GM12873 (cell line): ENCODE data around the gene GPR25.

ENCODE experiments used
- CTCF ChIP-seq: IDR thresholded peaks from 2 replicates; pipeline ENCODE4 v1.5.1; 2012; ENCODE audit warnings: low read depth, mild to moderate bottlenecking, moderate library complexity, low read length, control low read depth; ENCODE audit not compliant: insufficient read depth; ENCODE audit errors: missing control alignments

GPR25 gene

DNA sequence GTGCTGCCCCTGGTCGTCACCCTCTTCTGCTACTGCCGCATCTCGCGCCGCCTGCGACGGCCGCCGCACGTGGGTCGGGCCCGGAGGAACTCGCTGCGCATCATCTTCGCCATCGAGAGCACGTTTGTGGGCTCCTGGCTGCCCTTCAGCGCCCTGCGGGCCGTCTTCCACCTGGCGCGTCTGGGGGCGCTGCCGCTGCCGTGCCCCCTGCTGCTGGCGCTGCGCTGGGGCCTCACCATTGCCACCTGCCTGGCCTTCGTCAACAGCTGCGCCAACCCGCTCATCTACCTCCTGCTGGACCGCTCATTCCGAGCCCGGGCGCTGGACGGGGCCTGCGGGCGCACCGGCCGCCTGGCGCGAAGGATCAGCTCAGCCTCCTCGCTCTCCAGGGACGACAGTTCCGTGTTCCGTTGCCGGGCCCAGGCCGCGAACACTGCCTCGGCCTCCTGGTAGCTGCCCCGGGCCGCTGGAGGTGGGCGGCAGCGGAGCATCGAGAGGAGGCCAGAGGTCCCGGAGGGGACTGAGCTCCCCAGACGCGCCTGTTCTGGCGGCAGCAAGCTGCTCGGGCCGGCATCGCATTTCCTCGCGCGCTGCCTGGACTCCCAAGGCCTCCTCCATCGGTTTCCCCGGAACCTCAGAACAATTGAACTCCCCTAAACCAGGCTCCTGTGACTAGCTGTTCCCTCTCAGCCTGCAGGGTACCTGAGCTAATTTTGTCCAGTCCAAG lies 1.1 kb downstream of the GPR25 start:
- peak; percentile 9 for TF ChIP-seq CTCF

GRCh38 chr1:200874694-200875093 lies 1.9 kb downstream of the GPR25 start:
- no peak for TF ChIP-seq CTCF

- no peak for TF ChIP-seq CTCF
Measured at GRCh38 chr1:200875416-200875815, 2.6 kb downstream of the GPR25 start.

GRCh38 chr1:200877010-200877409 lies 4.2 kb downstream of the GPR25 start:
- TF ChIP-seq CTCF: no peak

- no peak for TF ChIP-seq CTCF
Measured at GRCh38 chr1:200877839-200878551, 5.2 kb downstream of the GPR25 start.

DNA sequence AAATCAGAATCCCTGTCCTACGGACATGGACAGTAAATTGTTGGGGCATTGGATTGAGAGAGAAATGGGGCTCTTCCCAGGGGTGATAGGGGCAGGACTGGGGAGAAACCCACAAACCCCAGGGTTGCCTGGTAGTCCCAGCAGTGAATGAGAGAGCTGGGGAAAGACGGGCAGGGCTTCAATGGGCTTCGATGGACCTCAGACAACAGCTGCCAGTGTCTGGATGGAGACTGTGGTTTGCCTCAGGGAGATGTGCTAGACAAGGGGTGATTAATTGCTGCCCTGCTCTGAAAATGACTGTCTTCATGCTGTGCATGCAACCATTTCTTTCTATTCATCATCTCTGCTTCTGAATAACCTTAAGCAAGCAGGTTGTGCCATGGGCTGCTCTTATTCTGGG lies 7.4 kb downstream of the GPR25 start:
- TF ChIP-seq CTCF: no peak

DNA sequence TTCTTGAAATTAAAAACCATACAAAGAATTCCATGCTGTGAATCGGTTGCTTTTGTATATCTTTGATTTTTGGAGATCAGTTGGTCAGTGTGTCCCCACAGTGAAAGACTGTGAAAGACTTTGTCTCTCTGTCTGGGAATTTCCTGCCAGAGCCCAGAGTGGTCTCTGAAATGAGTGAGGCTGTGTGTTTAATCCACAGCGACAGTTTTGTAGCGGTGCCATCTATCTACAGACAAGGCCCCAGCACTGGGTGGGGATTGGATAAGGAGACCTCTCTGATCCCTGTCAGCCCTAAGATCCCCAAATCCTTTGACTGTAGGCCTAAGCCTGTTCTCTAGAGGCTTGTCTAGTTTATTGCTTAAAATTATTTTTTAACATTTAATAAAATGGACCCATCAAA lies 10.3 kb downstream of the GPR25 start:
- no peak for TF ChIP-seq CTCF
